Calu3 (cell line): ENCODE data around the gene MCM9. TPM values are rescaled to one million over a fixed set of nuclear protein-coding genes. Genes with fewer than 3 reads are reported as not detected.

Source experiments
- BruUV-seq: library from RNA; stranded (reverse); fragments of 400-500 nt; replicated peaks from 2 replicates; lab custom pipeline; 2021; lab: Mats Ljungman, UMichigan
- CTCF ChIA-PET: fragments of 300-600 bp; sonication (Branson Sonifier 250); formaldehyde crosslinking; loops from one replicate; lab custom pipeline; 2022; ENCODE audit warnings: antibody characterized with exemption; lab: Charles Lee
- DNase-seq: peaks from one replicate; pipeline ENCODE4 v3.0.0; 2022
- H3K27ac Mint-ChIP-seq: one replicate; pipeline ENCODE4 v1.8.0; 2022; ENCODE audit warnings: mixed read lengths; ENCODE audit not compliant: unreplicated experiment
- H3K27me3 Mint-ChIP-seq: one replicate; pipeline ENCODE4 v1.8.0; 2022; ENCODE audit warnings: mixed read lengths; ENCODE audit not compliant: unreplicated experiment
- H3K36me3 Mint-ChIP-seq: one replicate; pipeline ENCODE4 v1.8.0; 2022; ENCODE audit warnings: mild to moderate bottlenecking, moderate library complexity, mixed read lengths; ENCODE audit not compliant: insufficient read depth, unreplicated experiment
- H3K4me1 Mint-ChIP-seq: one replicate; pipeline ENCODE4 v1.8.0; 2022; ENCODE audit warnings: mild to moderate bottlenecking, low read depth, mixed read lengths; ENCODE audit not compliant: unreplicated experiment
- H3K4me3 Mint-ChIP-seq: one replicate; pipeline ENCODE4 v1.8.0; 2022; ENCODE audit warnings: mild to moderate bottlenecking, low read depth, moderate library complexity, mixed read lengths; ENCODE audit not compliant: unreplicated experiment
- H3K9me3 Mint-ChIP-seq: one replicate; pipeline ENCODE4 v1.8.0; 2022; ENCODE audit warnings: low read depth, mixed read lengths; ENCODE audit not compliant: unreplicated experiment
- CTCF ChIP-seq: fragments of 200-600 bp; IDR thresholded peaks from one replicate; pipeline ENCODE4 v1.8.0; 2022; ENCODE audit warnings: antibody characterized with exemption; ENCODE audit not compliant: unreplicated experiment
- intact Hi-C: fragments of 100-400 bp; cut with micrococcal nuclease; formaldehyde crosslinking; loops from one replicate; pipeline ENCODE4 v1.10.0; 2022; ENCODE audit not compliant: unreplicated experiment
- total RNA-seq: library from RNA; stranded (reverse); gene quantifications from 2 replicates; pipeline ENCODE4 v1.2.3, GENCODE V29; 2022

The MCM9 gene
- total RNA-seq, 1 experiment from 2014 or later = 24.6 TPM

GRCh38 chr6:118968416-118968815, 33.5 kb upstream of the MCM9 start:
- CTCF ChIA-PET = interaction anchor here (1.0 kb wide), 1 partner anchor 142 kb away, joined by 5 read pairs; no protein-coding TSS in a partner anchor
- no peak overlapping the region for H3K27ac Mint-ChIP-seq
- intact Hi-C loops = loop anchor here (1.0 kb wide), 1 partner anchor 142 kb away; no protein-coding TSS in a partner anchor

DNA sequence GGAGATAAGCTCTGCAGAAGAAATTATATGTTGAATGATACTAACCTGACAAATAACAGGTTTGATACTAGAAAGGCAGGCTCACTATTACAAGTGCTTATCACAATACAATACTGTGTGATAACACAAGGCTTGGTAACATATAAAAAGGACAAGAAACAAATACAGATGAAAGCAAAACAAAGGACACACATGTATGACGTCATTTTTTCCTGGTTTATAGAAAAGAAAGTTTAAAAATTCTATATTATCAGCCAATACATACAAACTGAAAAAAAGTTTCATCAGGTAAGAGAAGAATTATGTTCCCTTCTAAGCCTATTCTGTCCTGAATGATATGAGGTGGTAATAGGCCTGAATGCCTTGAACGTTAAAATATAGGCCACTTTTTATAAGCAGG, 32.3 kb upstream of the MCM9 start:
- H3K27me3 Mint-ChIP-seq = no peaks in the 10 kb centered on the region
- no peak overlapping the region for H3K4me3 Mint-ChIP-seq
- intact Hi-C loops = no loop called here
- H3K4me1 Mint-ChIP-seq = peaks cover 2% of the 10 kb centered on the region
- no TSS peak for BruUV-seq
- H3K27ac Mint-ChIP-seq = no peak overlapping the region
- CTCF ChIA-PET = no interaction called here
- no peak for TF ChIP-seq CTCF
- DNase-seq = no peak
- no peaks in the 10 kb centered on the region for H3K36me3 Mint-ChIP-seq
- no peaks in the 10 kb centered on the region for H3K9me3 Mint-ChIP-seq

More at GRCh38 chr6:118968416-118968815, 33.5 kb upstream of the MCM9 start:
- Mint-ChIP-seq H3K9me3 (no peaks in the 10 kb centered on the region), H3K27me3 (no peaks in the 10 kb centered on the region), H3K36me3 (no peaks in the 10 kb centered on the region), H3K4me1 (no peaks in the 10 kb centered on the region), H3K4me3 (no peak overlapping the region)
- BruUV-seq = no TSS peak
- DNase-seq = no peak
- no peak for TF ChIP-seq CTCF

DNA sequence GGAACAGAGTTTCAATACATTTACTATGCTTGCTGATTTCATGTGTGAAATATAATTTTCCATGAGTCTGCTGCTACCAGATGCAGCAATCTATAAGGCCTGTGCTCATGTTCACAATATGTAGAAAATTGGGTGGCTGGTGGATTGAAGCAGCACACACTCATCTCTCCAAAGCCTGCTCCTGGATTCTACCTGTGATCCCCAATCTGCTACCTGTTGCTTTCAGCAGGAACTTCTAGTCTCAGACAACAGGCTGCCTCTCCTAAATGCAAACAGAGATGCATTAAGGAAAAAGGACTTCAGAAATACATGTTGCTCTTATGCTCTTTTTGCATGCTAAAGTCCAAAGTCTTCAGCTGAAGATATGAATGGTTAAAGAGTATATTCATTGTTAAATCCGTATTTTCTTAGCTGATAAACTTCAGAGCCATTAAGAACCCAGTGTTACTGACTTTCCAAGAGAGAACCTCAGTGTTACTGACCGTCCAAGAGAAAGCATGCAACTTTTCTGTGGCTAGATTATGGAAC, 30.9 kb upstream of the MCM9 start:
- Mint-ChIP-seq H3K27ac (no peak overlapping the region), H3K4me3 (no peak overlapping the region), H3K4me1 (peaks cover 9% of the 10 kb centered on the region), H3K36me3 (no peaks in the 10 kb centered on the region), H3K27me3 (no peaks in the 10 kb centered on the region), H3K9me3 (no peaks in the 10 kb centered on the region)
- CTCF ChIA-PET = no interaction called here
- no peak for DNase-seq
- BruUV-seq = no TSS peak
- TF ChIP-seq CTCF = no peak
- intact Hi-C loops = no loop called here

DNA sequence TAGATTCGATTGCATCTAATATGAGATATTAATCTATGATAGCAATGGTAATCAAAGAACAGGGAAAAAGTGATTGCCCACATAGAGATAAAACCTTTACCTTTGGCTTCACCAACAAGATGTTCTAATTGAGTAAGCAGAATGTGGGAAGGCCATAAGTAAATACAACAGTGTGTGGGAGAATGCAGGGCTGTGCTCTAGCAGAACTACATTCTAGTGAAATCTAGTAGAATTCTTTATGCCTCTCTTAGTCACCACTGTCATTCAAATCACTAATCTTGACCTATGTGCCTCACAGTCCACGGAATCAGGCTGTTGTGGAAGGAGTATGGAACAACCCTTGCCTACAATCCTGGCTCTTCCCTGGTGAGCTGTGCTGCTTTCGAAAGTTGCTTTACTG, 30.4 kb upstream of the MCM9 start:
- Mint-ChIP-seq H3K4me3 (no peak overlapping the region), H3K9me3 (no peaks in the 10 kb centered on the region), H3K4me1 (peaks cover 9% of the 10 kb centered on the region), H3K27me3 (no peaks in the 10 kb centered on the region), H3K36me3 (no peaks in the 10 kb centered on the region), H3K27ac (no peak overlapping the region)
- intact Hi-C loops = no loop called here
- TF ChIP-seq CTCF = no peak
- DNase-seq = no peak
- BruUV-seq = no TSS peak
- CTCF ChIA-PET = no interaction called here
